ENCODE measurements around the gene IMMP2L. TPM values are rescaled to one million over a fixed set of nuclear protein-coding genes. Genes with fewer than 3 reads are reported as not detected.

IMMP2L gene
- total and polyA plus RNA-seq, 2 donors (not counting 3 experiments of a cell fraction or from before 2014, with no cell fraction given) = 9.9 to 11.8 TPM

DNA sequence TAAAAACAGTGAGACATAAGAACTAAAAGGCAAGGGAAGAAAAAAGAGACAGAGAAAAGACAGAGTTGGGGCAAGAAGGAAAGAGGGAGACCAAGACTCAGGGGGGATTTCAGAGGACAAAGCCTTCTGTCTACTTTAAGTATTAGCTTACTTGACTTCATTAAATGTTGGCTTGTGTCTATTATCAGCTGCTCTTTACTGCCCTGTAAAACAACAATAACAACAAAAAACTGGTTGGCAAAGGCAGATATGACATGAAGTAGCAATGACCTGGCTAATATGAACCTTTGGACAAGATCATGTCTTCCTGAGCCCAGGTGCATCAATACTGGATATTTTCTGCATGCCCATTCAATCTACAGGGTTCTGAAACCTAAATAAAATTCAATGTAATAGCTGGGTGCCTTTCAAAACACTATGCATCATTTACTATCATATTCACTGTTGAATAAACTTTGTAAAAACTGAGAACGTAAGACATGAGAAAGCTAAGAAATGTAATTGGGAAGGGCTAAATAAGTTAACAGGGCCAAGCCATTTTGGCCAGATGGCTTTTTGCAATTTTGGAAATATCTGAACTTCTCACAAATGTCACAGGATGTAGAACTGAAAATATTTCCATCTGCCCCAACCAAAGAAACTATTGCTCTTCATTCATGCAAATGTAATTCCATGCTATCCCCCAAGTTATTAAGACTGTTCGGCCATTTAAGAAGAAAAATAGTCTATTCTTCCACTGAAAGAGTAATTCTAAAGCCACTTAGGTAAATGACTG lies 422.0 kb downstream of the IMMP2L start:
- Histone ChIP-seq H3K36me3 (ENCODE audit: control insufficient read depth in 2 of 2, extremely low read depth in 1 of 2, insufficient read depth in 2 of 2, low read length in 2 of 2) (no peaks in the 10 kb centered on the region), H3K4me2 (ENCODE audit: insufficient read depth, low read length) (no peak overlapping the region), H3K9me3 (replicated peaks; ENCODE audit: control insufficient read depth, insufficient read depth, low read length) (no peaks in the 10 kb centered on the region), H3K27me3 (ENCODE audit: control insufficient read depth in 2 of 2, insufficient read depth in 2 of 2, low read length in 2 of 2) (no peaks in the 10 kb centered on the region), H3K4me1 (ENCODE audit: control insufficient read depth, extremely low read depth, insufficient read depth, low read length) (peaks cover 20% of the 10 kb centered on the region), H3K9ac (replicated peaks; ENCODE audit: extremely low read depth, insufficient read depth, low read length) (no peak overlapping the region), H3K79me2 (ENCODE audit: control insufficient read depth, insufficient read depth, low read length) (no peaks in the 10 kb centered on the region), H2AFZ (ENCODE audit: low read depth, low read length) (no peak overlapping the region), H3K9me1 (replicated peaks; ENCODE audit: control insufficient read depth, extremely low read depth, insufficient read depth, low read length) (no peaks in the 10 kb centered on the region), H3K4me3 (replicated peaks in 1 of 3; ENCODE audit: insufficient read depth in 1 of 3, low read depth in 1 of 3, low read length in 3 of 3) (no peak overlapping the region), H3K27ac (ENCODE audit: insufficient read depth, low read depth, low read length) (no peak overlapping the region), H4K20me1 (replicated peaks; ENCODE audit: control insufficient read depth, extremely low read depth, insufficient read depth, low read length) (no peaks in the 10 kb centered on the region)
- dilution Hi-C loops (cut with MboI; ENCODE audit: extremely low pct_ligation_motif_present, low sequenced_read_pairs) (no loop called here), intact Hi-C loops (cut with micrococcal nuclease) (no loop called here)
- DNase-seq (ENCODE audit: low read depth, low spot score) (no peak), FAIRE-seq (no peak)
- BruUV-seq (replicated peaks) = no TSS peak
- TF ChIP-seq EZH2 (IDR thresholded peaks at IDR 0.05; ENCODE audit: borderline replicate concordance, low read depth, low read length, severe bottlenecking) (no peak), MYC (IDR thresholded peaks at IDR 0.05; ENCODE audit: low read depth, low read length) (no peak), GATA2 (IDR thresholded peaks at IDR 0.05; ENCODE audit: insufficient read depth, insufficient read length, low read depth, low read length) (no peak), POLR2AphosphoS5 (IDR thresholded peaks at IDR 0.05; ENCODE audit: insufficient read depth, low read depth, low read length) (no peak), JUN (IDR thresholded peaks at IDR 0.05; ENCODE audit: borderline replicate concordance, insufficient read depth, insufficient read length, low read depth) (no peak), FOS (IDR thresholded peaks at IDR 0.05; ENCODE audit: borderline replicate concordance, insufficient read depth, low read length) (no peak), POLR2A (IDR thresholded peaks at IDR 0.05; ENCODE audit: low read depth, low read length) (no peak)
- TF ChIP-seq, protein P1, sequence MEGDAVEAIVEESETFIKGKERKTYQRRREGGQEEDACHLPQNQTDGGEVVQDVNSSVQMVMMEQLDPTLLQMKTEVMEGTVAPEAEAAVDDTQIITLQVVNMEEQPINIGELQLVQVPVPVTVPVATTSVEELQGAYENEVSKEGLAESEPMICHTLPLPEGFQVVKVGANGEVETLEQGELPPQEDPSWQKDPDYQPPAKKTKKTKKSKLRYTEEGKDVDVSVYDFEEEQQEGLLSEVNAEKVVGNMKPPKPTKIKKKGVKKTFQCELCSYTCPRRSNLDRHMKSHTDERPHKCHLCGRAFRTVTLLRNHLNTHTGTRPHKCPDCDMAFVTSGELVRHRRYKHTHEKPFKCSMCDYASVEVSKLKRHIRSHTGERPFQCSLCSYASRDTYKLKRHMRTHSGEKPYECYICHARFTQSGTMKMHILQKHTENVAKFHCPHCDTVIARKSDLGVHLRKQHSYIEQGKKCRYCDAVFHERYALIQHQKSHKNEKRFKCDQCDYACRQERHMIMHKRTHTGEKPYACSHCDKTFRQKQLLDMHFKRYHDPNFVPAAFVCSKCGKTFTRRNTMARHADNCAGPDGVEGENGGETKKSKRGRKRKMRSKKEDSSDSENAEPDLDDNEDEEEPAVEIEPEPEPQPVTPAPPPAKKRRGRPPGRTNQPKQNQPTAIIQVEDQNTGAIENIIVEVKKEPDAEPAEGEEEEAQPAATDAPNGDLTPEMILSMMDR (IDR thresholded peaks at IDR 0.05; ENCODE audit: extremely low read depth in 1 of 2, insufficient read depth in 1 of 2, low read depth in 1 of 2, low read length in 2 of 2) = no peak
- TF ChIP-seq, protein P2, sequence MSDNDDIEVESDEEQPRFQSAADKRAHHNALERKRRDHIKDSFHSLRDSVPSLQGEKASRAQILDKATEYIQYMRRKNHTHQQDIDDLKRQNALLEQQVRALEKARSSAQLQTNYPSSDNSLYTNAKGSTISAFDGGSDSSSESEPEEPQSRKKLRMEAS (IDR thresholded peaks at IDR 0.05; ENCODE audit: insufficient read depth, insufficient read length) = no peak
- ChIA-PET CTCF (interaction anchor here (1.0 to 2.7 kb wide), 2 partner anchors 14 to 18 kb away, joined by 3 to 15 read pairs; no protein-coding TSS in a partner anchor), POLR2A (no interaction called here)
